Measurements from ENCODE around the gene CYTIP.

Gene CYTIP

GRCh38 chr2:157463002-157463401, 19.1 kb upstream of the CYTIP start:
- no peak for DNase-seq

- no peak for DNase-seq
Observed at GRCh38 chr2:157460897-157461296, 17.0 kb upstream of the CYTIP start.

GRCh38 chr2:157460384-157460837, 16.5 kb upstream of the CYTIP start:
- DNase-seq: no peak

GRCh38 chr2:157459486-157459885, 15.6 kb upstream of the CYTIP start:
- DNase-seq: no peak

- no peak for DNase-seq
Observed at GRCh38 chr2:157447741-157448140, 3.9 kb upstream of the CYTIP start.

GRCh38 chr2:157447031-157447430, 3.1 kb upstream of the CYTIP start:
- no peak for DNase-seq

GRCh38 chr2:157444641-157445040, 752 bp upstream of the CYTIP start:
- no peak for DNase-seq

GRCh38 chr2:157443090-157443489, 799 bp downstream of the CYTIP start:
- DNase-seq: peak; percentile 13 to 68 (median 46)

GRCh38 chr2:157442636-157443035, 1.3 kb downstream of the CYTIP start:
- DNase-seq: peak in 2 of 4 experiments; percentile 35 to 36

- peak in 1 of 4 experiments; percentile 15 for DNase-seq
Observed at GRCh38 chr2:157442191-157442590, 1.7 kb downstream of the CYTIP start.

- DNase-seq: peak; percentile 43 to 70 (median 57)
Observed at GRCh38 chr2:157441072-157441454, 2.8 kb downstream of the CYTIP start.

GRCh38 chr2:157440404-157441071, 3.4 kb downstream of the CYTIP start:
- DNase-seq: no peak

- peak; percentile 44 to 75 (median 69) for DNase-seq
Observed at GRCh38 chr2:157439824-157440186, 4.1 kb downstream of the CYTIP start.

GRCh38 chr2:157438863-157439823, 4.7 kb downstream of the CYTIP start:
- DNase-seq: peak; percentile 40 to 74 (median 53)

GRCh38 chr2:157433394-157433793, 10.5 kb downstream of the CYTIP start:
- peak in 1 of 4 experiments; percentile 18 for DNase-seq

- no peak for DNase-seq
Observed at GRCh38 chr2:157432475-157433106, 11.3 kb downstream of the CYTIP start.

- no peak for DNase-seq
Observed at GRCh38 chr2:157431176-157431575, 12.7 kb downstream of the CYTIP start.

- DNase-seq: no peak
Observed at GRCh38 chr2:157428500-157429175, 15.3 kb downstream of the CYTIP start.

GRCh38 chr2:157427922-157428303, 16.0 kb downstream of the CYTIP start:
- no peak for DNase-seq

- DNase-seq: peak in 1 of 4 experiments; percentile 44
Observed at GRCh38 chr2:157427003-157427921, 16.6 kb downstream of the CYTIP start.

- no peak for DNase-seq
Observed at GRCh38 chr2:157426477-157426994, 17.4 kb downstream of the CYTIP start.
